Ovary (tissue), 3 donors: ENCODE data around the gene FRYL.

ENCODE experiments used
- EP300 ChIP-seq: sonication (generic); formaldehyde crosslinking; IDR thresholded peaks from one replicate; pipeline ENCODE4 v1.6.1; 2017; ENCODE audit warnings: antibody characterized with exemption
- POLR2A ChIP-seq: fragments of 450-650 bp; IDR thresholded peaks from one replicate; pipeline ENCODE4 v1.6.1; 2017; ENCODE audit warnings: antibody characterized with exemption, mild to moderate bottlenecking, moderate library complexity
- TF ChIP-seq, protein P1 (sequence below), 3 donors: fragments of 450-650 bp in 2 of 3; fragments of 200-600 bp in 1 of 3; IDR thresholded peaks; one replicate each; pipeline versions ENCODE4 v1.5.1 to v1.8.0; 2016 to 2022; ENCODE audit warnings: antibody characterized with exemption in 3 of 3, mild to moderate bottlenecking in 1 of 3
- donor health status: DM: no; HTN: no; CAD: no.

DNA sequence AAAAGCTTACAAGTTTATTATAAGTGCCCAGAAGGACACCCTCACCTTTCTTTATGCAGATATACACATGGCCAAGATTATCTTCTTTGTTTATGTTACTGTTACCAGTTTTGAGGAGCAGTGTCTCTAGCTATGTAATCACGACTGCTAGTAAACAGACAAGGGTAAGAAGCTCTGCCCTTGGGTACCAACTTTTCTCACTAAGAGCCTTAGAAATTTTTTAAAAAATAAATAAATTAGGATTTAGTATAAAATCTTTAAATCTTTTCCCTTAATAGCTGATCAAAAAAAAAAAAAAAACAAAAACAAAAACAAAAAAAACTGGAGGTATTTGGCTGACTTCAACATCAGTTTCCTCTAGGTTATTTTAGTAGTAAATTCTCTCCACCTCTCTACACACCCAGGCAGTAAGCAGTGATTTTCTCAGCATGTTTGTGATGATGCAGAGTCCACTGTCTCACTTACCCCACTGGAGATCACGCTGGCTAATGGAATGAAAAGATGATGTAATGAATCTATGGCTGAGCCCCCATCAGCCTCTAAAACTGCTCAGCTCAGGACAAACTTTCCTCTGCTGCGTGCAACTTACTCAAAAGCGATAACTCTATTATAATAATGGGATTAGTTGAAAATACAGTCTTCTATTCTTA, 125.9 kb downstream of the FRYL start:
- TF ChIP-seq, protein P1, sequence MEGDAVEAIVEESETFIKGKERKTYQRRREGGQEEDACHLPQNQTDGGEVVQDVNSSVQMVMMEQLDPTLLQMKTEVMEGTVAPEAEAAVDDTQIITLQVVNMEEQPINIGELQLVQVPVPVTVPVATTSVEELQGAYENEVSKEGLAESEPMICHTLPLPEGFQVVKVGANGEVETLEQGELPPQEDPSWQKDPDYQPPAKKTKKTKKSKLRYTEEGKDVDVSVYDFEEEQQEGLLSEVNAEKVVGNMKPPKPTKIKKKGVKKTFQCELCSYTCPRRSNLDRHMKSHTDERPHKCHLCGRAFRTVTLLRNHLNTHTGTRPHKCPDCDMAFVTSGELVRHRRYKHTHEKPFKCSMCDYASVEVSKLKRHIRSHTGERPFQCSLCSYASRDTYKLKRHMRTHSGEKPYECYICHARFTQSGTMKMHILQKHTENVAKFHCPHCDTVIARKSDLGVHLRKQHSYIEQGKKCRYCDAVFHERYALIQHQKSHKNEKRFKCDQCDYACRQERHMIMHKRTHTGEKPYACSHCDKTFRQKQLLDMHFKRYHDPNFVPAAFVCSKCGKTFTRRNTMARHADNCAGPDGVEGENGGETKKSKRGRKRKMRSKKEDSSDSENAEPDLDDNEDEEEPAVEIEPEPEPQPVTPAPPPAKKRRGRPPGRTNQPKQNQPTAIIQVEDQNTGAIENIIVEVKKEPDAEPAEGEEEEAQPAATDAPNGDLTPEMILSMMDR (IDR thresholded peaks at IDR 0.05): no peak
- TF ChIP-seq EP300: no peak
- TF ChIP-seq POLR2A: no peak
